OCI-LY7 (cell line): ENCODE data around the gene P4HA3. TPM values are rescaled to one million over a fixed set of nuclear protein-coding genes. Genes with fewer than 3 reads are reported as not detected.

Source experiments
- BruUV-seq: library from RNA; stranded (reverse); fragments of 400-500 nt; replicated peaks from 2 replicates; lab custom pipeline; 2021; lab: Mats Ljungman, UMichigan
- CTCF ChIA-PET: fragments of 300-600 bp; sonication (Branson Sonifier 250); formaldehyde crosslinking; loops from one replicate; lab custom pipeline; 2022; ENCODE audit warnings: antibody characterized with exemption; ENCODE audit not compliant: unreplicated experiment; lab: Charles Lee
- POLR2A ChIA-PET: fragments of 300-600 bp; sonication (Branson Sonifier 250); formaldehyde crosslinking; loops from one replicate; lab custom pipeline; 2022; ENCODE audit warnings: antibody characterized with exemption; lab: Charles Lee
- DNase-seq: peaks from one replicate; pipeline ENCODE4 v3.0.0-alpha.2; 2015; ENCODE audit warnings: low spot score
- H2AFZ ChIP-seq: fragments of 200-600 bp; sonication (generic), shearing (Covaris generic); 2 replicates; pipeline ENCODE4 v1.6.1; 2014; ENCODE audit warnings: mild to moderate bottlenecking, antibody characterized with exemption, low read length, moderate library complexity
- H3K27ac ChIP-seq: fragments of 200-600 bp; sonication (generic); 2 replicates; pipeline ENCODE4 v1.5.1; 2014; ENCODE audit warnings: mixed run types, low read depth, mild to moderate bottlenecking, moderate library complexity, low read length, inconsistent platforms; ENCODE audit not compliant: poor library complexity, severe bottlenecking
- H3K36me3 ChIP-seq: fragments of 200-600 bp; sonication (generic); 2 replicates; pipeline ENCODE4 v1.6.1; 2014; ENCODE audit warnings: mild to moderate bottlenecking, antibody characterized with exemption, low read length, moderate library complexity, mixed read lengths; ENCODE audit not compliant: insufficient read depth
- H3K4me1 ChIP-seq: fragments of 200-600 bp; sonication (generic); 2 replicates; pipeline ENCODE4 v1.5.1; 2014; ENCODE audit warnings: mild to moderate bottlenecking, low read length; ENCODE audit not compliant: insufficient read depth, poor library complexity, severe bottlenecking
- H3K4me2 ChIP-seq: fragments of 200-600 bp; sonication (generic); 2 replicates; pipeline ENCODE4 v1.6.1; 2014; ENCODE audit warnings: mild to moderate bottlenecking, low read length
- H3K4me3 ChIP-seq: fragments of 200-600 bp; sonication (generic); 2 replicates; pipeline ENCODE4 v1.5.1; 2014; ENCODE audit warnings: mild to moderate bottlenecking, low read depth, low read length; ENCODE audit not compliant: poor library complexity, severe bottlenecking
- H3K79me2 ChIP-seq: fragments of 200-600 bp; sonication (generic); 2 replicates; pipeline ENCODE4 v1.6.1; 2016; ENCODE audit warnings: low read depth, mild to moderate bottlenecking, low read length, moderate library complexity, mixed read lengths; ENCODE audit not compliant: insufficient read depth
- H3K9me2 ChIP-seq: fragments of 200-600 bp; sonication (generic); 2 replicates; pipeline ENCODE4 v1.6.1; 2016; ENCODE audit warnings: mild to moderate bottlenecking, low read length, mixed read lengths; ENCODE audit not compliant: insufficient read depth
- H3K9me3 ChIP-seq: fragments of 200-600 bp; sonication (generic); 2 replicates; pipeline ENCODE4 v1.6.1; 2014; ENCODE audit warnings: mild to moderate bottlenecking, mixed run types, low read length, mixed read lengths
- H4K20me1 ChIP-seq: fragments of 200-600 bp; sonication (generic); 2 replicates; pipeline ENCODE4 v1.6.1; 2014; ENCODE audit warnings: mild to moderate bottlenecking, antibody characterized with exemption, low read length, moderate library complexity, mixed read lengths; ENCODE audit not compliant: insufficient read depth
- EZH2phosphoT487 ChIP-seq: fragments of 200-600 bp; sonication (generic); IDR thresholded peaks from 2 replicates; pipeline ENCODE4 v1.6.1; 2018; ENCODE audit warnings: low read depth, borderline replicate concordance, mild to moderate bottlenecking, mixed run types, antibody characterized with exemption, low read length, moderate library complexity, mixed read lengths
- intact Hi-C: fragments of 100-400 bp; cut with micrococcal nuclease; formaldehyde crosslinking; loops from one replicate; pipeline ENCODE4 v1.10.0; 2022; ENCODE audit not compliant: unreplicated experiment
- total RNA-seq, 2 experiments: library from RNA; depleted of rRNA in 1 of 2; stranded (reverse); fragments of >200 nt in 1 of 2; shearing (Covaris generic) in 1 of 2; gene quantifications; 2 replicates each; pipeline ENCODE4 v1.2.3, GENCODE V29; 2014 to 2022
- TF ChIP-seq, protein P1 (sequence below): fragments of 200-600 bp; sonication (generic); conservative IDR thresholded peaks from 2 replicates; pipeline ENCODE4 v1.5.1; 2014; ENCODE audit warnings: mild to moderate bottlenecking, antibody characterized with exemption, low read length, moderate library complexity, mixed read lengths

The P4HA3 gene
- total RNA-seq, 2 experiments from 2014 or later, result not detected

- no peak for DNase-seq
- Histone ChIP-seq H3K9me2 (no peaks in the 10 kb centered on the region), H3K4me1 (no peaks in the 10 kb centered on the region), H3K4me2 (no peak overlapping the region), H3K9me3 (no peaks in the 10 kb centered on the region), H3K79me2 (no peaks in the 10 kb centered on the region), H3K4me3 (no peak overlapping the region), H4K20me1 (no peaks in the 10 kb centered on the region), H3K36me3 (peaks cover 26% of the 10 kb centered on the region), H2AFZ (no peak overlapping the region), H3K27ac (no peak overlapping the region)
- BruUV-seq, result no TSS peak
- TF ChIP-seq, protein P1, sequence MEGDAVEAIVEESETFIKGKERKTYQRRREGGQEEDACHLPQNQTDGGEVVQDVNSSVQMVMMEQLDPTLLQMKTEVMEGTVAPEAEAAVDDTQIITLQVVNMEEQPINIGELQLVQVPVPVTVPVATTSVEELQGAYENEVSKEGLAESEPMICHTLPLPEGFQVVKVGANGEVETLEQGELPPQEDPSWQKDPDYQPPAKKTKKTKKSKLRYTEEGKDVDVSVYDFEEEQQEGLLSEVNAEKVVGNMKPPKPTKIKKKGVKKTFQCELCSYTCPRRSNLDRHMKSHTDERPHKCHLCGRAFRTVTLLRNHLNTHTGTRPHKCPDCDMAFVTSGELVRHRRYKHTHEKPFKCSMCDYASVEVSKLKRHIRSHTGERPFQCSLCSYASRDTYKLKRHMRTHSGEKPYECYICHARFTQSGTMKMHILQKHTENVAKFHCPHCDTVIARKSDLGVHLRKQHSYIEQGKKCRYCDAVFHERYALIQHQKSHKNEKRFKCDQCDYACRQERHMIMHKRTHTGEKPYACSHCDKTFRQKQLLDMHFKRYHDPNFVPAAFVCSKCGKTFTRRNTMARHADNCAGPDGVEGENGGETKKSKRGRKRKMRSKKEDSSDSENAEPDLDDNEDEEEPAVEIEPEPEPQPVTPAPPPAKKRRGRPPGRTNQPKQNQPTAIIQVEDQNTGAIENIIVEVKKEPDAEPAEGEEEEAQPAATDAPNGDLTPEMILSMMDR, result no peak
- TF ChIP-seq EZH2phosphoT487, result no peak
- ChIA-PET POLR2A (interaction anchor here (0.7 kb wide), 1 partner anchor 42 kb away, joined by 3 read pairs; no protein-coding TSS in a partner anchor), CTCF (no interaction called here)
- intact Hi-C loops, result no loop called here
These were observed 84.5 kb downstream of the P4HA3 start for GRCh38 chr11:74226907-74227306.

GRCh38 chr11:74225565-74225964 lies 85.9 kb downstream of the P4HA3 start:
- intact Hi-C loops, result no loop called here
- H3K27ac ChIP-seq, result no peak overlapping the region
- H2AFZ ChIP-seq, result no peak overlapping the region
- BruUV-seq, result no TSS peak
- H3K4me2 ChIP-seq, result no peak overlapping the region
- POLR2A ChIA-PET, result no interaction called here
- no peaks in the 10 kb centered on the region for H3K79me2 ChIP-seq
- H3K4me1 ChIP-seq, result no peaks in the 10 kb centered on the region
- CTCF ChIA-PET, result interaction anchor here (0.6 kb wide), 1 partner anchor 708 kb away, joined by 5 read pairs; no protein-coding TSS in a partner anchor
- H3K9me2 ChIP-seq, result no peaks in the 10 kb centered on the region
- H4K20me1 ChIP-seq, result no peaks in the 10 kb centered on the region
- peaks cover 12% of the 10 kb centered on the region for H3K36me3 ChIP-seq
- H3K4me3 ChIP-seq, result no peak overlapping the region
- H3K9me3 ChIP-seq, result no peaks in the 10 kb centered on the region
- TF ChIP-seq, protein P1, result no peak
- TF ChIP-seq EZH2phosphoT487, result no peak
- DNase-seq, result no peak

GRCh38 chr11:74221816-74222215 lies 89.6 kb downstream of the P4HA3 start:
- no peaks in the 10 kb centered on the region for H3K79me2 ChIP-seq
- no peaks in the 10 kb centered on the region for H4K20me1 ChIP-seq
- no peak overlapping the region for H3K4me3 ChIP-seq
- H3K27ac ChIP-seq, result no peak overlapping the region
- ChIA-PET POLR2A (no interaction called here), CTCF (no interaction called here)
- H2AFZ ChIP-seq, result no peak overlapping the region
- intact Hi-C loops, result no loop called here
- no peak for DNase-seq
- H3K4me2 ChIP-seq, result no peak overlapping the region
- TF ChIP-seq, protein P1, result no peak
- BruUV-seq, result no TSS peak
- H3K9me2 ChIP-seq, result no peaks in the 10 kb centered on the region
- 0 out of 2 replicates have a peak, but pooled peaks cover 7% of the 10 kb centered on the region for H3K36me3 ChIP-seq
- no peaks in the 10 kb centered on the region for H3K9me3 ChIP-seq
- H3K4me1 ChIP-seq, result no peaks in the 10 kb centered on the region
